HG03064 (cell line): Measurements from ENCODE around the gene ADAM23.

Experiments used
- ATAC-seq: cut with Tn5 transposase; IDR thresholded peaks from one replicate; pipeline ENCODE4 v1.9.1; 2021; ENCODE audit warnings: low read depth; ENCODE audit not compliant: unreplicated experiment

Gene ADAM23

DNA sequence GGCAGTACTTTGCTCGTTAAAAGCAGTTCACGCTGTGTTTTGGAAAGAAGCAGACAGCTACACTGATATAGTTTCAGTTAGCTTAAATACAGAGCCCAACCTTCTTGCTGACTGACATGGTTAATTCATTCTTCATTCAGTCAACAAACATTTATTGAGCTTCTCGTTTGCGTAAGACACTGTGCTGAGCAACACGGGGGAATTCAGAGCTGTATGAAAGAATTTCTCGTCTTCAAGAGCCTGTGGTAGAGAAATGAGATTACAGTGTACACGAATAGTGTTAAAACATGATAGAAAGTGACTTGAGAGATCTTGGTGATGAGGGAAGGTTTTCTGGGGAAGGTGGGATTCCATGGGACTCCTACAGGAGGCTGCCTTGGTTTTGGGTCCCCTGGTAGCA is 44.7 kb downstream of the ADAM23 start:
- ATAC-seq = no peak

DNA sequence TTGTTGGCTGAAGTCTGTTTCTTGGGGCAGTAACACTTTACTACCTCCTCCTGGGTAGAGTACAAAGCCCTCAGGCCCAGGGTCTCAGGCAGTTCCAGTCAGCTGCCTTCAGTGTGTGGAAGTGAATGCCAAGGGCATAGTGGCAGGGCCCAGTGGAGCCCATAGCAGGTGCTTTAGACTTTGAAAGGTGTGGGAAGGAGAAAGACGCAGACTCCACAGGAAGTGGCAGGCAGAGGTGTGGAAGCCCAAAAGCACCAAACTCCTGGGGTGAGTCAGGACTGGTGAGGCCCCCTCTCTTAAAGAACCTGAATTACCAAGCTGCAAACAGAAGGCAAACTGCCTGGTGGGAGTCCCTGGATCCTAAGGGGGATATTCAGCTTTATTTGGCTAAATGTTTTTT is 45.3 kb downstream of the ADAM23 start:
- ATAC-seq = no peak

DNA sequence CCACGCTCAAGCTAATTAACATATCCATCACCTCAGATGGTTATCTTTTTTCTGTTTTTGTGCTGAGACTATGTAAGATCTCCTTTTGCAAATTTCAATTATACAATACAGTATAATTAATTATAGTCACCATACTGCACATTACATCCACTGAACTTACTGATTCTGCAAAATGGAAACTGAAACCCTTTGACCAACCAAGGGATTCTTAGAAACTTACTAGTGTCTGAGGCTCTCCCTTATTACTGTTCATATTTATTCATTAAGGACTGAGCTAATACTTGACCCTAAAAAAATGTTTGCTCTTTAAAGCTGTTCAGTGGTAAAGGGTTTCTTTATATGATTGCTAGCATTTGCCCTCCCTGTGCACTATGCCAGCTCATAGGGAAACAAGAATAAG is 50.7 kb downstream of the ADAM23 start:
- no peak for ATAC-seq

DNA sequence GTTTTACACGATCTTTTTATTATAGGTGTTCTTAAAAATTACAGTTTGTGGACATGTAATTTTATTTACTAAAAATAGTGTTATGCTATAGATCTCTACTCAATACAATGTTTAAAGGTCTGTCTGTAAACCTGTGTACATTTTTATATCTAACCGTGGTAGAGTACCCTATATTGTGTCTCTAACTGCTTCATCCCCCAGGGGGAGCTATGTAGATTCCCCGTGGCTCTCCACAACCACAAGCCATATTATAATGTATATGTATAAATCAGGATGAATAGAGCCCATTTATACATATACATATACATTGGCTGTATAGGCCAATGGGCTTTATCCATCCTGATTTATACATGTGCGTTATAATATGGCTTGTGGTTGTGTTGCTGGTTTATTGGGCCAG is 59.4 kb downstream of the ADAM23 start:
- ATAC-seq = no peak

DNA sequence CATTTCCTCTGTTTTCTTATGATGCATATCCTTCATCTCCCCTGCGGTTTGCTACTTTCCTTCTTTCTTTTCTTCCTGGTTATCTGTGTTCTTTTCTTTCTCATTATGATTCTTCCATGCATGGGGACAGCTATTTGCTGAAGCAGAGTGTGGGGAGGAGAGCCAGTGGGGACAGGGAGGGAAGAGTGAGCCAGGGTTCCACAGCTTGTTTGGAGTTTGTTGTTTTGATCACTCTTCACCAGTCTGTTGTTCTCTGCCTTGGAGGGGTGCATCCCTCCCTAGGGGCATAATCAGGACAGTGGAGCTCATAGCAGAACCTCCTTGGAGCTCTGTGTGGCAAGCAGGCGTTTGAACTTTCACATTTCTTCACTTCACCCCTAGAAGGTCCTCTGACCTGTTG is 68.0 kb downstream of the ADAM23 start:
- ATAC-seq = no peak

DNA sequence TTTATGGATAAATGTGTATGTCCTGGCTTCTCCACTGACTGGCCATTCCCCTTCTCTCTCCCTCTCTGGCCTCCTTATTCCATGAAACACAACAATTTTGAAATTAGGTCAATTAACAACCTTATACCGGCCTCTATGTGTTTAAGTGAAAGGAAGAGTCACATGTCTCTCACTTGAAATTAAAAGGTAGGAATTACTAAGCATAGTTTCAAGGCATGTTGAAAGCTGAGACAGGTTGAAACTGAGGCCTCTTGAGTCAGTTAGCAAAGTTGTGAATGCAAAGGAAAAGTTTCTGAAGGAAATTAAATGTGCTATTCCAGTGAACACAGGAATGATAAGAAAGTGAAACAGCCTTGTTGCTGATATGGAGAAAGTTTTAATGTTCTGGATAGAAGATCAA is 69.7 kb downstream of the ADAM23 start:
- ATAC-seq = no peak

DNA sequence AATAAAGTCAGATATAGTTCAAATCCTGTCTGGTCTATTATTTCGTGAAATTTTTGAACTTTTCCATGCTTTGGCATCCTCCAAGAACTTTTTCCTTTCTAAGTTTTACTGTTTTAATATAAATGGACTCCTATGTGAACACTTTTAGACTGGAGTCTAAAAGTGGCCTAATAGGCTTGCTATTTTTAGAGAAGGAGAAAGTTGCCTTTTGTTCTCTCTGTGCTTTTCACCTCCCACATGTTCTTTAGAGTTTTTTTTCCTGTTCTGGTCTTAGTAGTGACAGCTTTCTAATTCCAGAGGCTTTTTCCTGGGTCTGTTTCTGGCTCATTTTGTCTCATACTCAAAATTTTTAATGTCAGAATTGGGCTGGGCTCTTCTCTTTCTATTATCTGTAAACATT is 72.2 kb downstream of the ADAM23 start:
- no peak for ATAC-seq

DNA sequence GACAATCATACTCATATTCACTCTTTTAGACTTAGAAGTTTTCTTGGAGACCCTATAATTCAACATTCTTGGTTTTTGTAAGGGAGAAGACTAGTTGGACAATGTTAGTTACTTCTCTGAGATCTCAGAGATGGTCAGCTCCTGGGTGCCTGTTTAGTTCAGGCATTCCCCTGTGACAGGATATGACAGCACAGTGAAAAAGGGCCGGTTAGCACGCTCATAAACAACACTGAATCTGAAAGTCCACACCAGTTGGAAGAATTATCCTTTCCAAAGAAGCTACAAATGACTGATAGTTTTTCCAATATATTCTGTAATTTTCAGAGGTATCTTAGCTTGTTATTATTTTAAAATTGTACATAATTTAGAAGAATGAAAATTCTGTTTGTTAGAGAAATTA is 75.7 kb downstream of the ADAM23 start:
- ATAC-seq = no peak

DNA sequence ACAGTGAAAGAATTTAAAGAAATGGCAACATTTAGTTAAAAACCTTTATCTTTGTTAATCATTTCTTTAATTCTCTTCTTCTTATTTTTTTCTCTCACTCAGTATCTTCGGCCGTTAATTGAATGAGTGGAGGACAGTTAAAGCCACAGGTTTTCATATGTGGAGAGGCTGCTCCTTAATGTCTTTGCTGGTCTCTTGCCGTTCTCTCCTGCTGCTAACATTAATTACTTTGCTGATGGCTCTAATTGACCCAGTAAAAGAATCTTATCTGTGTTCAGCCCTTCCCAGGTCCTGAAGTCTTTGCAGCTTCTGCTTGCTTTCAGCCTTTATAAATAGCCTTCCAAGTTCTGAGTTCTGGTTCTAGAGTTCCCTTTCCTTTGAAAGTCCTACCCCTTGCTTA is 77.1 kb downstream of the ADAM23 start:
- ATAC-seq = no peak

DNA sequence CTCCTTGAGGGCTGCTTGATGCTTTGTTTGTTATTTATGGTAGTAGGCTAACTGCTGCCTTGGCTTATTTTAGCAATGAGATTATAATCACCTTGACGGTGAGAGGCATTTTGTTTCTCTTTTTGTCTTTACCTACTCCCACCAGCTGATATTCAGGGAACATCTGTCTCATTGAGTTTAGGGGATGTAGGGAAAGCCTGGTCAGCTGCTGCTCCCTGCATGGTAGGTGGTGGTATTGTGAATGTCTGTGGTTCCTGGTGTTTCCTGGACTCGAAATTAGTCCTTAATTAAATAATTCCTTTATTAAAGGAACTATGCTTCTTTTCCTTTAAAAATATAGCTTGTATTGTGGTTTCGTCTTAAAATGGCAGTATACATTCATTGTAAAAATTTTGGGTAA is 77.8 kb downstream of the ADAM23 start:
- ATAC-seq = no peak

DNA sequence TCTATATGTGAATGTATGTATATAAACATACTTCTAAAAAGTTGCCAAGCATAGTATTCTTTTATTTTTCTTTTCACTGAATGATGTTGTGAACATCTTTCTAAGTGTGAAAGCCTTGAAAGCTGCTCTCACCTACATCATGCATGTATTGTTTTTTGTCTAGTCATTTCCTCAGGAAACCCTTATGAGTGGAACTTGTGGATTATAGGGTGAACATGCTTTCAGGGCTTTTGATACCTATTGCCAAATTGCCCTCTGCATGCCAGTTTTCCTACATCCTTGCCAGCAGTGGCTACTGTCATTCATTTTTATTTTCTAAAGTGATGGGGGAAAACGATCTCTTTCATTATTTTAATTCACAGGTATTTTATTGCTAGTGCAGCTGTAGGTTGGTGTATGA is 78.3 kb downstream of the ADAM23 start:
- no peak for ATAC-seq

DNA sequence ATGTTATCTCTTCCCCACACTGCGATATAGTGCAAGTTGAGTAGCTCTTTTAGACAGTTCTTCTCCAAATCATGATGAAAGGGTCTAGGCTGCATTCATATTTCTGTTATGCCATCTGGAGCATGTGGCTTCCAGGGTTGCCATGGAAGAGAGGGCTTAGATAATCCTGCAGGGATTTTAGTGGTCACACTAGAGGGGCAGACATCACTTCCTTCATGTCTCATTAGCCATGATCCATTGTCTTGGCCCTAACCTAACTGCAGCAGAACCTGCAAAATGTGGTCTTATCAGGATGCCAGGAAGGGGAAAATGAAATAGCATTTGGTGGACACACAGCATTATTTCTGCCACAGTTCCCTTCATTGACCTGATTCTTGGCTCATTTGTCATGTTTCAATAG is 83.1 kb downstream of the ADAM23 start:
- ATAC-seq = no peak

DNA sequence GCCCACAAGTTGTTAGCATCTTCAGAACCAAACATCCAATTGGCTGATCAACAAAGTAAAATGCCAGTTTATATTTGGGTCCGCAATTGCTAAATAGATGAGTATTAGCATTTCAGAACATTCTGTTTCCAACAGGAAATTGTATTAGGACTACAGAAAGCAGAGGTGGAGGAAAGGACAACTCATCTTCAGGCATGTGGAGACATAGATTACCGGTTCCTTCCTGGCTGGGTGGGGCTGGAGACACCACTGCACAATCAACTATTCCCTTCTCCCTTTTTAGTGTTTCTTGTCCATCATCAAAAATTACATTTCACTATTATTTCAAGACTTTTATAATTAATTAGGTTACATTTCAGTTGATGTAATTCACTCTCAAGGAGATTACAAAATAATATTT is 83.8 kb downstream of the ADAM23 start:
- ATAC-seq = no peak

DNA sequence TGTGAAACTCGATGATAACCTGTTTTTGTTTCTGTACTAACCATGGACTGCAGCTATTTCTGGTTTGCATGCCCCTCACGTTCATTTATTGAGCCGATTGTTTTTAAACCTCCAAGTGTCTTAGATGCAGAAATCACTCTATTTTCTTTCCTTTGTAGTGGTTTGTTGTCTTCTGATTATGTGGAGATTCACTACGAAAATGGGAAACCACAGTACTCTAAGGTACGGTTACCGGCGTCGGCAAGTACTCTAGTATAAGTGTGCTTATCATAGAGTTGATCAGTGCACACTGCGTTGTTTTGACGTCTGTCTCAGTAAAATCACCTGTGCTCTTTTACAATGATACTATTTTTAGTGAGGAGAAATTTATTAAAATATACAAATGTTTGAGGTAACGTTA is 87.4 kb downstream of the ADAM23 start:
- ATAC-seq = no peak

DNA sequence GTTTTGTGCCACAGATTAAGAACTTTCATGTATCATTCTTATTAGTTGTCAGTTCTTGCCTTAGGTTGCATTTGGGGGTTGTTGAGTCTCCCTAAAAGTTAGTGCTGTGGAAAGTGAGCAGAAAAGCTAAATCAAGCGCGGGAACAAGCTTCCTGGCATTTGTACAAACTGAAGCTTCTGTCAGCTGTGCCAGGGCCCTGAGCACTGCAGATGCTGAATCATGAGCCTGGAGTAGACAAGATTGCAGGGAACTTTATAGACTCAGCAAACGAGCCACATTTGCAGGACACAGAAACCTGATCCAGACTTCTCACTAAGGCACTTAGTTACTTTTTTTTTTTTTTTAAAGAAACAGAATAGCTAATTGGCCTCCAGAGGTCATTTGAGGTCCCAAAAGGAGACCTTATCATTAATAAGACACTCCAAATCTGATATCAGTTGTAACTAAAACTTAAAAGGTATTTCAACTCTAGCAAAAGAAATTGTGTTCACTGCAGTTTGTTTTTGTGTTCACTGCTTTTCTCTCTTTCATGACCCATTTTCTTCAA is 88.7 kb downstream of the ADAM23 start:
- no peak for ATAC-seq

DNA sequence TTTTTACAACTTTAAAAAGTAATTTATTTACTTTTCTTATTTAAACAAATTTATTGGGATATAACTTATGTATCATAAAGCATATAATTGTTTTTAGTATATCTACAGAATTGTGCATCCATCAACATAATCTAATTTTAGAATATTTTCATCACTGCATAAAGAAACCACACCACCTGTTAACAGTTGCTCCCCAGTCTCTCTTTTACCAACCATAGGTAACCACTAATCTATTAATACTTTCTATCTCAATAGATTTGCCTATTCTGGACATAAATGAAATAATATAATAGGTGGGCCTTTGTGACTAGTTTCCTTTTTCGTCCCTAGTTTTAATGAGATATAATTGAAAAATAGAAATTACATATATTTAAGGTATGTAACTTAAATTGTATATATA is 90.6 kb downstream of the ADAM23 start:
- no peak for ATAC-seq

DNA sequence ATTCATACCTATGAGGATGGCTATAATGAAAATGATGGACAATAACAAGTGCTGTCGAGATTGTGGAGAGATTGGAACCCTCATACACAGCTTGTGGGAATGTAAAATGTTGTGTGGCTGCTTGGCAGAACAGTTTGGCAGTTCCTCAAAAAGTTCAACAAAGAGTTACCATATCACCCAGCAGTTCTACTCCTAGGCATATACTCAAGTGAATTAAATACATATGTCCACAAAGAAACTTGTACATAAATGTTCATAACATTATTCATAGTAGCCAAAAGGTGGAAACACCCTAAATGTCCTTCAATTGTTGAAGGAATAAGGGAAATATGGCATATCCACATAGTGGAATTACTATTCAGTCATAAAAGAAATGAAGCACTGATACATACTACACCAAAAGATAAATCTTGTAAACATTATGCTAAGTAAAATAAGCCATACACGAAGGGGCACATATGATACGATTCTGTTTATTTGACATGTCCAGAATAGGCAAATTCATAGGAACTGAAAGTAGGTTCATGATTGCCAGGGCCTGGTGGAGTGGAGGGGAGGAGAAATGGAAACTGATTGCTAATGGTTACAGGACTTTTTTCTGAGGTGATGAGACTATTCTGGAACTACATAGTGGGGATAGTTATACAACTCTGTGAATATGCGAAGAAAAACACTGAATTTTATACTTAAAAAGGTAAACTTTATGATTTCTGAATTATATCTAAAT is 92.1 kb downstream of the ADAM23 start:
- no peak for ATAC-seq

DNA sequence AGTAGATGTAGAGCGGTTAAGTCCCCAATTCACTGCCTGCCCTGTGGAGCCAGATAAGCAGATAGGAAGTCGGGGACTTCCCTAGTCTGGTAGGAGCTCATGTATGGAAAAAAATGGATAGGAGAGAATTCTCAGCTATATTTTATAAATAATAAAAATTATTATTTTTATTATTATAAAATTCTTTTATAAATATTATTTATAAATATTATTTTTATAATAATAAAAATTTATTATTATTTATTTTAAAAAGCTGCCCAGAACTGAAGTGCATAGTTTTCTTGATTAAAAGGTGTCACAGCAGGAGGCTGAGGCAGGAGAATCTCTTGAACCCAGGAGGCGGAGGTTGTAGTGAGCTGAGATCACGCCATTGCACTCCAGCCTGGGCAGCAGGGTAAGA is 97.4 kb downstream of the ADAM23 start:
- ATAC-seq = no peak

DNA sequence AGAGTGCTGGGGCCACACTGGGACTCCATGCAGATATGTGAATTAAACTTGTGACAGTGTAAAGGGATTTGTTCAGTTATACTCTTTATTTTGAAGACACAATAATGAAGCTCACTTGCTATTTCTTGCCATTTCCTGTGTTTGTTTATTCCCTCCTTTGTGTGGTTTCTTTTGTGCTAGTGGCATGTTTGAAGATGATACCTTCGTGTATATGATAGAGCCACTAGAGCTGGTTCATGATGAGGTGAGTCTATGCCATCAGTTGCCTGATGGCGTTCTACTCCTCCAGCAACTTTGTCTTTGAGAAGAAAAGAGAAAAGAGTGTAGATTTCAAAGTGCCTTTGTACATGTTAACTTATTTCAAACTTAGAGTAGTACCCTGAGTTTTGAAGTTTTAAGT is 99.7 kb downstream of the ADAM23 start:
- ATAC-seq = no peak

DNA sequence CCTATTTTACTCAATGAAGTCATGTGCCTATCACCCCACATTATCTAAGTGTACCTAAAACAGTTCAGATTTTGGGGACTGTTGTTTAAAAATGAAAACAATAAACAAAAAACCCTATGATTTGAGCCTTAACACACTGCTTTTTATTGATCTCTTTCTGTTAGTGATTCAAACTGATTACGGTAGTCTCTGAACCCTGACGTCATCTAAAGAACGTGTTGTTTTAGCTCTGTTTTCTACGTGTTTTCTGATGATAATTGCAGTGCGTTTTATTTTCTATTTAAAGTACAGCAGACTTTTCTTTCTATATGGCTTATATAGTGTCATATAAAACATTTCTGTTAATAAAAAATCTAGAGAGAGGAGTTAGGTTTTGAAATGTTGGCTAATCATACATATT is 105.1 kb downstream of the ADAM23 start:
- no peak for ATAC-seq

DNA sequence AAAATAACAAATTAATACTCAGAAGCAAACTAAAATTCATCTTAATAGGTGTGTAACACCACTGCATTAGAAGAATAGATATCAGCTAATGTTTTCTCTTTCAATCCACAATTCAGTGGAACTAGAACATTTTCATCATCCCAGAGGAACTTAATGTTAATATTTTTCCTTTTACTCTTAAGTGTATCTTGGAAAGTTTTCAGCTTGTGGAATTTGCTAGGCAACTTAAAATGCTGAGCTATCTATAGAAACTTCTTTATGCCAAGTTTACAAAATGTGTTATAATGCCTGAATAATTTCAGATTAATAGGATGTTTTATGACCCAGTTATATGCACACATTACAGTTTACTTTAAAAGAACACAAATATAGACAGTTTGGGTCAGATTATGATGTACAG is 112.4 kb downstream of the ADAM23 start:
- ATAC-seq = no peak

DNA sequence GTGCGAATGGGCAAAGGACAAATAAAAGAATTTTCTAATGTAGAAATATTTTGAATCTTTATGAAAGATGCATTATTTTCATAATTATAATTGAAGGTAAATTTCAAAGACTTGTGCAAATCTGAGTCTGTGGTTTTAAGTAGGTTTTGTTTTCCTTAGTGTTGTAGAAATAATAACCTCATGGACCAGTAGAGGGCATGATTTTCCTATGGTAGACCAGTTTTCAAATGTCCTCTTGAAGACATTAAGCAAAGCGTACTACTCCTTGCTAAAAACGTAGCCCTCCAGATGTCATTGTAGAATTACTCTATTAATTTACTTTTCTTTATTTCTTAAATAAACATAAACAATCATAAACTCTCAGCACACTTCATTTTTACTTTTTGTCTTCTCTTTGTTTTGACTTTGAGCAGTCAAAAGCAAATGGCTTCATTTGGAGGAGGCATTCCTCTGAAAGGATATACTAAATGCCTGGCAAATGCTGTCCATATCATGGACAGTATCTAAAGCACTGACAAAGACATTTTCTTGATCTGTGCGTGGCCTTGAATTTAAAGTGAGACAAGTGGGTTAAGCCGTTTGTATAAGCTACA is 113.1 kb downstream of the ADAM23 start:
- ATAC-seq = no peak
